ENCODE measurements around the gene C1QB.

GRCh38 chr1:22650089-22650693 lies 2.8 kb upstream of the C1QB start:
- TF ChIP-seq CTCF (IDR thresholded peaks at IDR 0.05) (no peak), POLR2A (IDR thresholded peaks at IDR 0.05) (no peak)
